Cardiac septum (tissue), 1 donor: ENCODE data around the gene C2orf78. TPM values are rescaled to one million over a fixed set of nuclear protein-coding genes. Genes with fewer than 3 reads are reported as not detected.

ENCODE experiments used
- DNase-seq: peaks from one replicate; pipeline ENCODE4 v3.0.0-alpha.2; 2020; ENCODE audit warnings: low spot score
- intact Hi-C: fragments of 100-400 bp; cut with DNase I; formaldehyde crosslinking; loops from one replicate; pipeline ENCODE4 v1.14.0; 2022
- total RNA-seq: library from RNA; stranded (reverse); fragmentation: NEBNext Ultra II Directional; extraction: Animal tissue kit (Norgen Biotek cat#: 25700); gene quantifications from one replicate; pipeline ENCODE4 v1.2.1, GENCODE V29; 2021
- donor health status: DM: no; HTN: no; CAD: no.

C2orf78 gene
- total RNA-seq, 1 donor from 2014 or later: not detected

DNA sequence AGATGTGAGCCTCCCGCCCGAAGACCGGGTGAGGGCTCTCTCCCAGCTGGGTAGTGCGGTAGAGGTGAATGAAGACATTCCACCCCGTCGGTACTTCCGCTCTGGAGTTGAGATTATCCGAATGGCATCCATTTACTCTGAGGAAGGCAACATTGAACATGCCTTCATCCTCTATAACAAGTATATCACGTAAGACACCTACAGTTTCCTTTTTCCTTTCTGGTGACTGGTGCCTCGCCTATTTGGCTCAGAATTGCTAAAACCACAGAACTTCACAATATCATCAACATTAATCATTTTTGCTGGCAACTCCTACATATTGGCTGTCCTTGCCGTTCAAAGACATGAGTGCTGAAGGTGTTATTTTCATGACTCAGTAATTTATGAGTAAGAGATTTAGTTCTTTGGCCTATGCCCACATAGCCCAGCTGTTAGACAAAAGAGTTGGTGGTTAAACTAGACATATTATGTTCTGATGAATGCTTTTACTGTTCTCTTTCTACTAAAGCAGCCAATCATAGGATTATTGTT is 47.0 kb downstream of the C2orf78 start:
- intact Hi-C loops: no loop called here
- DNase-seq: no peak

DNA sequence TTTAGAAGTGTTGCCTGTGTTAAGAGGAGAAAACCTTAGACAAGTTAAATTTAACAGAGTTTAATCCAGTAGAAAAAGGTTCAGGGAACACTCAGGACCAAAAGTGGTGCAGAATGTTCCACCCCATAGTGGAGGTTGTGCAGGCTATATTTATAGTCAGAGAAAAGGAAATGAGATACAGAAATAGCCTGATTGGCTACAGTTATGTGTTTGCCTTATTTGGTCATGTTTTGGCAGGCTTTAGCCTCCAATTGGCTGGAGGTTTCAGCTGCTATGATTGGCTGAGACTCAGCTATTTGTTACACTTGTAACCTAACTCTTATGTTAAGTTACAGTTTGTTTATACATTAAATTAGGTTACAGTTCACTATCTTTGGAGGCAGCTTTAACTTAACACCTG is 48.9 kb downstream of the C2orf78 start:
- no peak for DNase-seq
- intact Hi-C loops: no loop called here

DNA sequence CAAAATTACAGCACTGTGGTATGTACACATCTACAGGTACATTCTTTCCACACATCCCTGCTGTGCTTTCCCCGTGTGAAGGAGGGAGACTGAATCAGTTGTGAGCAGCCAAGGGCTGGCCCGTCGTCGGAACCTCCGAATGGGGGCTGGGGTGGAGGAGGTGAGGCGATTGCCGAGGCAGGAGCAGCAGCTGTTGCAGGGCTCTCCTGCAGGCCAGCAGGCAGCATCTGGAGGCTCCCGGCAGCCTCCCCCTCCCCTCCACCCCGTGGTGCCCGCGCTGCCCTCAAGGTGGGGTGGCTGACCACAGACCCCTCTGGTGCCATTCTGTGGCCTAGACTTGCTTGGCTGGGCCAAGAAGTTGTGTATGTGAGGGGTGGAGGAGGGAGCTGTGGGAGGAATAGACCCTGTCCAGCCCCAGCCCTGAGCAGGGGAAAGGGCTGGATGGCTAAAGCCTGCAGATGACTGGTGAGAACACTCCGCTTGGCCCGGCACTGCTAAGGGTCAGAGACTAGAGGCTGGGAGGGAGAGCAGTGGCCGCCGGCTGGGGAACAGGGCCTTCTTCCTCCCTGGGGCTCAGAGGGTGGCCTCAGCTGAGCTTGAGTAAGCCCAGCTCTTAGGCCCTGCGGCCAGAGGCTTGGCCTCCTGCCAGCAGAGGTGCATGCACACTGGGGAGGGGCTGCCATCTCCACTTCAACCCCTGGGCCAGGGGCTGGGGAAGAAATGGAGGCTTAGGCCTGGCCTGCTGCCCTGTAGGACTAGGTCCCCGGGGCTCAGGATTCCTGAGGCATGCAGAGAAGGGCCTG is 52.4 kb downstream of the C2orf78 start:
- intact Hi-C loops: no loop called here
- DNase-seq: no peak

DNA sequence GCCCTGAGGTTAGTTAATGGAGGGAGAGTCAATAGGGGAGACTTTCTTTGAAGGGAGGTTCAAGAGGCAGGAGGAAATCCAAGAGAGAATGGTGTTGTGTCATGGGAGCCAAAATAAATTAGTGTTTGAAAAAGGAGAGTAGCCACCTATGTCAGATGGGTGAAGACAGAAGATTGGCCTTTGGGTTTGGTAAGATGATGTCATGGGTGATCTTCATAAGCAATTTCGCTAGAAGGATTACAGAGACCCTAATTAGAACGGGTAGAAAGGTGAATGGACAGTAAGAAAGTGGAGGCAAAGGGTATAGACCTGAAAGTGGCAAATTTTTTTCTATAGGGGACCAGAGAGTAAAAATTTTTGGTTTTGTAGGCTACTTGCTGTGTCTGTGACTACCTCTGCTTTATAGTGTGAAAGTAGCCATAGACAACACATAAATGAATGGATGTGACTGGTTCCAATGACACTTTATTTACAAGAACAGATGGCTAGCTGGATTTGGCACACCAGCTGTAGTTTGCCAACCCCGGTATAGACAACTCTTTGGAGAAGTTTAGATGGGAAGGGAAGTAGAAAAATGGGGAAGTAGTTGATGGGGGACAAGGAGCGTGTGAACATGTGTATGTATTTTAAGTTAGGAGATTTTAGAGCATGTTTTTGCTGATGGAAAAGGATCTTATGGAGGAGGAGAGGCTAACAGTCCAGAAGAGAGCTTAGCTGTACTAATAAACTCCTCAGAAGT is 54.0 kb downstream of the C2orf78 start:
- DNase-seq: no peak
- intact Hi-C loops: no loop called here

DNA sequence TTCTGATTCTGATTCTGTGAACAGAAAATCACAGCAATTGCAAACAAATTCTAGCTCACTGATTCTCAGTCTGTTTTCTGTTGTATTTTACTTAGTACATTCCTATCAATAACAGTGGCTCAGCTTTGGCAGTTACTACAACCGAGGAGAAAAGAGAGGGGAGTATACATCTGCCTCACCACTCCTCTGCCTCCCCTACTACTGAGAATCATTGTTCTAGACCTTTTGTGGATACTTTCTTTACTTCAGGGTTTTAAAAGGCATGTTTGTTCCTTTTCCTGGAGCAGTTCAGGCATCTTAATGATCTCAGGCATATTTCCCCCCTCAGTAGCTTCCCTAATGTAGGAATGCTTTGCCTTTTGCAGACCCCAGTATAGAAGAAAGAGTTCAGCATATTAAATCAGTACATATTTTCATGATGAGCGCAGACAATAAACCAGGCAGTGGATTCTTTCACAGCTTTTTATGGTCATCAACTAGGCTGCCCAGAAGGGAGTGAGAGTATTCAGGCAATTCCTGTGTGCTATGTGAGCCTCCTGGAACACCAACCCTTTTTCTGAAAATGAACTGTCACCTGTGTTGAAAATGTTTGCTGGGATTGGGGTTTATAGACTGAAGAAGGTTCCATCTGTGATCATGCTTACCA is 55.0 kb downstream of the C2orf78 start:
- DNase-seq: no peak
- intact Hi-C loops: no loop called here

- intact Hi-C loops: no loop called here
- no peak for DNase-seq
Measured at GRCh38 chr2:73839653-73840411, 55.8 kb downstream of the C2orf78 start.

DNA sequence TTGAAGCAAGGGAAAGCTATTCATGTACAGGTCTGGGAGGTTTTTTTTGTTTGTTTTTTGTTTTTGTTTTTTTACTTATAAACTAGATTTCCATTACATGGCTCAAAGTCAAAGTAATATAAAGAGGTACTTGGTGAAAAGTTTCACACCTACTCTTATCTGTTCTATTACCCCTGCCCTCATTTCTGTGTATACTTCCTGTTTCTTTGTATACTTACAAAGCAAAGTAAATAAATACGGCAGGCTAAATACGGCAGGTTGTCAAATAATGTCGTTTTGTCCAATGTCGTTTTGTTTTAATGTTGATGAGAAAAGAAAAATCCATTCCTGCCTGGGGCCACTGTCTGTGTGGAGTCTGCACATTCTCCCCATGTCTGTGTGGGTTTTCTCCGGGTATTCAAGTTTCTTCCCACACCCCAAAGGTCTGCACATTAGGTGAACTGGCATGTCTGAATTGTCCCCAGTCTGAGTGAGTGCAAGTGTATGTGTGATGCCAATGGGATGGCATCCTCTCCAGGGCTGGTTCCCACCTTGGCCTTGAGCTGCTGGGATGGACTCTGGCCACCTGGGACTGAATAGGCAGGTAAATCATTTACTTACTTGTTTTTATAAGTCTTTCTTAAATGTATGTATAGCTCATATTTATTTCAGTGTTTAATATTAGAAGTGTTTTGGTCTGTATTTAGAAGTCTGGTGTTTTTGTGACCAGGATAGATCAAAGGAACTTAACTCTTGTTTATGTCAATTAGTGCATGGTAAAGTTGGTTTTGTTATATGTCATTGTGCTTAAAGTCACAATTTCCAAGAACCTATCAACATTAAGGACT is 58.1 kb downstream of the C2orf78 start:
- no peak for DNase-seq
- intact Hi-C loops: no loop called here

GRCh38 chr2:73842739-73843019 is 58.7 kb downstream of the C2orf78 start:
- intact Hi-C loops: no loop called here
- no peak for DNase-seq

GRCh38 chr2:73844087-73844486 is 60.1 kb downstream of the C2orf78 start:
- intact Hi-C loops: no loop called here
- DNase-seq: no peak

GRCh38 chr2:73850009-73850408 is 66.0 kb downstream of the C2orf78 start:
- intact Hi-C loops: no loop called here
- no peak for DNase-seq

DNA sequence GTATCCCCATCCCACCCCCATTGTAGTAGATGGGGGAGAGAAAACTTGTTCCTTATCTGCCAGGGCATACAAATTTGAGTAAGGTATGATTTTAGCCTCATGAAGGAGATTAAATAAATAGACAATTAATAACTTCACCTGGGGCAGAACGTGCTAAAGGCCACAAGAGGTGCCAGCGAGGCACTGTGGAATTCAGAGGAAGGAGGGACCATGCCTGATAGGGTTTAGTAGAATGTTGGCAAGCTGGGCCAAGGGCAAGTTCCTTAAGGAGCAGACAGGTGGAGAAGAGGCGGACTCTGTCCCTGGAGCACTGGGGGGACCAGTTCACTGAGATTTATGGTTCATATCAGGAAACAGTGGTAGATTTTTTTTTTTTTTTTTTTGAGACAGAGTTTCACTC is 67.3 kb downstream of the C2orf78 start:
- DNase-seq: no peak
- intact Hi-C loops: no loop called here

DNA sequence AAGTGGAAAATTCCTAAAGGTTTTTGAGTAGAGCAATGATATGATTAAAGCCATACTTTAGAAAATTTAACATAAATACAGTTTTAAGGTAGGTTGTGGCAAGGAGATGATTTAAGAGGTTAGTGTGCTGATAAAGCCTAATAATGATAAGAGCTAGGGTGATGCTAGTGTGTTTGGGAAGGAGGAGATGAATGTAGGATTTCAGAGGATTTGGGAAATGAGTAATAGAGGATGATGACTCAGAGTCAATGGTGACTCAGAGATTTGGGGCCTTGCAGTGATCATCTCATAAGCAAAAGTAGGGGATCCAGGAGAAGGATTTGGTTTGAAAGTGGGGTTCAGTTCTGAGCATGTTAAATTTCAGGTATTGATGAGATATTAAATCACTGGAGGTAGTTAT is 68.0 kb downstream of the C2orf78 start:
- intact Hi-C loops: no loop called here
- no peak for DNase-seq

- intact Hi-C loops: no loop called here
- no peak for DNase-seq
Measured at GRCh38 chr2:73855526-73855925, 71.5 kb downstream of the C2orf78 start.

- intact Hi-C loops: no loop called here
- no peak for DNase-seq
Measured at GRCh38 chr2:73856214-73856613, 72.2 kb downstream of the C2orf78 start.

DNA sequence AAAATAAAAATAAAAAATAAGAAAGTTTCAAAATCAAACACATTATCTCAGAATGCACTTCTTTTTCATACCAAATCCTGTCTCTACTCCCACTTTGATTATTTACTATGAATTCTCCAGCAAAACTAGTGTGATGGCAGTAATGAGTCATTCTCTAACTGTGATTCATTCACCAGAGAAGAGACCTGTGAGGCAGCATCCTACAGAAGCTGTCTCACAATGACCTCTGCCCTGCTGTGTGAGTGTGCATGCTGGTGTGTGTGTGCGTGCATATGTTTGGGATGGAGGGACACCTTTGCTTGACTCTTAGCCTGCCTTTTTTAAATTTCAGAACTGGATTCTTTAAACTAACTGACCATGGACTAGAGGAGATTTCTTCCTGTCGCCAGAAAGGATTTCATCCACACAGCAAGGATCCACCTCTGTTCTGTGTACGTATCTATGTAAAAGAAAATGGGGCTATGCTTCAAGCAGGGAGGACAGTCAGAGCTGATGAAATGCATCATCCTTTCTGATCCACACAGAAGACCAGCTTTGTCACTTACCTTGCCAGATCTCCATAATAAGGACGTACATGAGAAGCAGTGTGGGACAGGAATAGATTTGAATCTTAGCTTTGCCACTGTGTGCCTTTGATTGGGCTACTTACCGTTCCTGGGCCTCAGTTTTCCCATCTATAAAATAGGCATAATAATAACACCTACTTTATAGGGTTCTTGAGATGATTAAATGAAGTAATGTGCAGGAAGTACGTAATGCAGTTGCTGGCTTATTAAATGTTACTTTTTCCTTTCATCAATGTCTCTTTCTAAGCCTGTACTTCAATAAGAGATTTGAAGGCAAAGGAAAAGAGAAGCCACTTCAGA is 76.0 kb downstream of the C2orf78 start:
- DNase-seq: no peak
- intact Hi-C loops: no loop called here

DNA sequence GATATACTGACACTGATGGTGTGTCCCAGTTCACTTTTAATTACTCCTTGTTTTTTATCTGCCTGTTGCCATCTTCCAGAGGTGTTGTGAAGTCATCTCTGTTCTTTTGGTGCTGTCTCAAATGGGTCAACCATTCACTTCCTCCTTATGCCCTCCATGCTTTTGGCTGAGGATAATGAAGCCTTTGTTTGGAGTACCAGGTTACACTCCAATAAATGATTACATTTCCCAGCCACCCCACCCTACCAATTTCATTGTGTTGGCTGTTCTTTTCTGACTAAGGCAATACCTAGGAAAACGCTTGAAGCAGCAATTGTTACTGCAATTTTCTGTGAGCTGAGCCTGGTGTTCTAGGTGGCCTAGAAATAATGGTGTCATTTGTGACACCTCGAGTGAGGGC is 79.0 kb downstream of the C2orf78 start:
- intact Hi-C loops: no loop called here
- DNase-seq: no peak
